Parietal lobe (tissue), 1 donor: ENCODE results near the gene F12. TPM values are rescaled to one million over a fixed set of nuclear protein-coding genes. Genes with fewer than 3 reads are reported as not detected.

Experiments used
- total RNA-seq: library from RNA; depleted of rRNA; stranded (reverse); fragments of >200 nt; gene quantifications from one replicate; pipeline ENCODE4 v1.2.3, GENCODE V29; 2014

The F12 gene
- 3.4 TPM for total RNA-seq

DNA sequence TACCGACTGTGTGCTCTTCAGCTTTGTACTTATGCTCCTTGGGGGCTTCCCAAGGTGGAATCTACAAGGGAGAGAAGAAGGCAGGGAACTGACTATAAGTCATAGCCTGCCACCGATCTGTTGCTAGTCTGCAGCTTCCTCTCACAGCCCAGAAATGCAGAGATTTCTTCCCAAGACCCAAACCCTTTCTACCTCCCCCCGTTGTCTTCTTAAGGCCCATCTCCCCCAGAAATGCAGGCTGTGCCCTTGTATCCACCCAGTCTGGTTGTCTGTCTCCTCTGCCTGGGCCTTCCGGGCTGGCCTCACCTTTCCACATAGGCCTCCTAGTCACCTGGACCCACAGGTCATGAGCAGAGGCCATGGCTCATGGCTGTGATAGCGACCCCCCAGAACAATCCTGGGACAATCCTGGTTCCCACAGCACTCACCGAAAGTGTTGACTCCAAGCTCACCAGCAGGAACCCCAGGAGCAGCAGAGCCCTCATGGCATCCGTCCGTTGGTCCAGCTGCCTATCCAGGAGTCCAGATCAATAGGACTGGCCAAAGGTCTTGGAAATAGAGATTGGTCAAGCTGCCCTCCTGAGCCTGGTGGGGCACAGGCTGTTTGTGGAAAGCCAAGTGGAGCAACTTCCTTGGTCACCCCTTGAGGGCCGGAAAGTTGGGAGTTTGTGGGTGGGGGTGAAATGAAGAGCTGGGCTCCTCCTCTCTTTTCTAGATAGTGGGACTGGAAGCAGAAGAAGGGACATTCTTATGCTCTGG is at the start of gene F12:
F12 (minus strand) TSS at position 522 of the 759 bp plus-strand sequence; CDS start at position 485, 37 bp downstream.

DNA sequence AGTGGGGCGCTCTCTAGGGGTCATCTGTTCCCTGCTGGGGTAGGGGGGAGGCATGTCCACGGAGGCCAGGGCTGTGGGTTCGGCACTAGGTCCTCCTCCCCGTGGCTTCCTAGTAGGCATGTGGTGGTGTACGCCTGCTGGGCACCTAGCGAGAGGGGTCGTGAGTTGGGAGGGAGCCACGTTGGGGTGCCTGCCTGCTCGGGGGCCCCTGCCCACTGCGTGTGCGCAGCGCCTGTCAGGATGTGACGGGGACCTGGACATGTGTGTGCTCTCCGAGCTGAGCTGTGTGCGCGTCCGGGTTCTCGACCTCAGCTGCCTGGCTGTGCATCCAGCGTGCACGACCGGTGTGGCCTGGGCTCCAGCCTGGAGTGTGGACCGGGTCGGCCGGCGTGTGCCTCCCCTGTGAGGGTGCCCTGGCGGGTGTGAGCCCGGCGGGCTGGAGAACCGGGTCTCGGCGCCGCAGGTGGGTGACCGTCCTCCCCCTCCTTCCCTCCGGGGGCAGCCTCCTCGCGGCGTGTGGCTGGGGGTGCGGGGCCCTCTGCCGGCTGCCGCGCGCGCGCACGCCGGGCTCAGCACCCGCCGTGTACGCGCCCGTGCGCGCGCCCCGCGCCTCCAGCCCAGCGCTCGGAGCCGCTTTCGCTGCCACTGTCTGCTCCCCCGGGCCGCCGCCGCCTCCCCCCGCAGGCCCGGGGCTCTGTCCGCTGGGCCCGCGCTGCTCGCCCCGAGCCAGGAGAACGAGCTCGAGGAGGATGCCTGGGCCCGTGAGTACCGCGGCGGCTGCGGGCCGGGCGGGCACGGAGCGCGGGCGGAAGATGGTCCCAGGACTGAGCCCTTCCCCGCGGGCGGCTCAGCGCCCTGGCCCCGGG is 37.1 kb upstream of the F12 start, which contains the start of gene PRR7:
PRR7 (plus strand) TSS at position 615 of the 866 bp plus-strand sequence. CDS start 8,254 bp downstream, outside the sequence.

DNA sequence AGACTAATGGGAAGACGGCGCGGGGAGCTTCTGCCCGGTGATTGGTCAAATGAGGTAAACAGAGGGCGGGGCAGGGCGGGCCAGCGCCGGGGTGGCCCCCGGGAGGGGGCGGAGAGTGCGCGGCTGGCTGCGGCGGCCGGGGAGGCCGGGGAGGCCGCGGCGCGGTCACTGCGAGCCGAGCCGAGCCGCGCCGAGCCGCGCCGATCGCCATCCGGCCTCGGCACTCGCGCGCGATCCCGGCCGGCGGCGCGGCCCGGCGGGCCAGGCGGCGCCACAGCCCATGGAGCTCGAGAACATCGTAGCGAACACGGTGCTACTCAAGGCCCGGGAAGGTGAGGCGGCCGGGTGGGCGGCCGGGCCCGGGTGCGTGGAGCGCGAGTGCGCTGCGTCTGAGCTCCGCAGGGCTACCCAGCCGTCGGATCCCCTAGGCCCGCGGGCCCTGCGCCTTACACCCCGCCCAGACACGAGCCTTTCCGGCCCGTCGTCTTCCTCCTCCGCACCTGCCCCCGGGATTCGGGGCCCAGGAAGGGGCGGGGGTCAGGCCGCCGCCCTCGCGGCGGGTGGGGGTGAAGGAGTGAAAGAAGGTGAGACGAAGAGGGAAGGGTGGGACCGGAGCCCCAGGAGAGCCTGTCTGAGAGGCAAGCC is 17.3 kb upstream of the F12 start, which contains the start of gene GRK6:
GRK6 (plus strand) TSS at position 111 of the 645 bp plus-strand sequence; CDS start at position 281, 170 bp downstream.

DNA sequence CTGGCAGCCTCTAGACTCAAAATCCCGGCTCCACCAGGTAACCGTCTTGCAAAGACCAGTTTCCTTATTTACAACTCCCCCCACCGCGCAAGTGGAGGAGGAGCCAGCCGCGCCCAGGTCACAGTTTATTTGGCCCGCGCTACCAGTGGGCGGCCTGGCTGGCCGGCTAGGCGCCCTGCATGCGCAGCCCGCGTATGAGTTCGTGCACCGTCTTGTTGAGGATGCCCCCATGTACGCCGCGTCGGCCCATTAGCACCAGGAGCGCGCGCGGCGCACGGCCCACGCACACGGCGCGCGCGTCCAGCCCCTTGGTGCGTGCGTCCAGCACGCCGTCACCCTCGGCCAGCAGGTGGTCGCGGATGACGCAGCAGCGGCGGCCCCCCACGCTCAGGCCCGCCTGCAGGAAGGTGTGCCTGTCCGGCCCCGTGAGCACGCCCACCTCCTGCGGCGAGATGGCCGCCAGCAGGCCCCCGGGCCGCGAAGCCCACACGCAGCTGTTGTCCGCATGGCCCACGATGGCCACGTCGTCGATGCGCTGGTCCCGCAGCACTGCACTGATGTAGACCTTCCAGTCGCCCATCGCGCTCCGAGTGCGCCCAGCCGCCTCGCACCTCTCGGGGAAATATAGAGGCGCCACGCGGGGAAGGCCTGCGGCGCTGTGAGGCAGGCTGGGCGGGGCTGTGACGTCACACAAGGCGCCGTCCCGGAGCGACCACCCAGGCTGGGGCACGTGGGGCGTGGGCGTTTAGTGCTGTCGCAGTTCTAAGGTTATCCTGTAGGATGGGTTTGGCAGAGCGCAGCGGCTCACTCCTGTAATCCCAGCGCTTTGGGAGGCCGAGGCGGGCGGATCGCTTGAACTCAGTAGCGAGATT is 9.1 kb downstream of the F12 start, which contains the start of gene PFN3:
PFN3 (minus strand) TSS at position 665 of the 872 bp plus-strand sequence; CDS start at position 580, 85 bp downstream.

DNA sequence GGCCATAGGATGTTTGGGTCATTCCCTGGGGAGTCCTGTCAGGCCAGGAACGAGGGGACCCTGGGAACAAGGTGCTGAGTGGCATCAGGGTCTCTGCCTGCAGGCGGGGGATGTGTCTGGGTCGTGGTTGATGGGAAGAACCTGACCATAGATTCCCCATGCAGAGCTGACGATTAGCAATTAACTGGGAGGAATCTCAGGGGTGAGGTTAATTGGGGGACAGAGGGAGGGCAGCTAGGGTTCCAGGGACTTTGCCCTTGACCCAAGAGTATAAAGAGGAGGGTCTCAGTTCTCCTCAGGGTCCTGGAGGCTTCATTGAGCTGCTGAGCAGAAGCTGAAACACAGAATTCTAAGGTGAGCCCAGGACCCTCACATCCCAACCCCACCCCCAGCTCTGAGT is 25.2 kb downstream of the F12 start, which contains the start of gene SLC34A1:
SLC34A1 (plus strand) TSS at position 301 of the 400 bp plus-strand sequence. CDS start 1,308 bp downstream, outside the sequence.

DNA sequence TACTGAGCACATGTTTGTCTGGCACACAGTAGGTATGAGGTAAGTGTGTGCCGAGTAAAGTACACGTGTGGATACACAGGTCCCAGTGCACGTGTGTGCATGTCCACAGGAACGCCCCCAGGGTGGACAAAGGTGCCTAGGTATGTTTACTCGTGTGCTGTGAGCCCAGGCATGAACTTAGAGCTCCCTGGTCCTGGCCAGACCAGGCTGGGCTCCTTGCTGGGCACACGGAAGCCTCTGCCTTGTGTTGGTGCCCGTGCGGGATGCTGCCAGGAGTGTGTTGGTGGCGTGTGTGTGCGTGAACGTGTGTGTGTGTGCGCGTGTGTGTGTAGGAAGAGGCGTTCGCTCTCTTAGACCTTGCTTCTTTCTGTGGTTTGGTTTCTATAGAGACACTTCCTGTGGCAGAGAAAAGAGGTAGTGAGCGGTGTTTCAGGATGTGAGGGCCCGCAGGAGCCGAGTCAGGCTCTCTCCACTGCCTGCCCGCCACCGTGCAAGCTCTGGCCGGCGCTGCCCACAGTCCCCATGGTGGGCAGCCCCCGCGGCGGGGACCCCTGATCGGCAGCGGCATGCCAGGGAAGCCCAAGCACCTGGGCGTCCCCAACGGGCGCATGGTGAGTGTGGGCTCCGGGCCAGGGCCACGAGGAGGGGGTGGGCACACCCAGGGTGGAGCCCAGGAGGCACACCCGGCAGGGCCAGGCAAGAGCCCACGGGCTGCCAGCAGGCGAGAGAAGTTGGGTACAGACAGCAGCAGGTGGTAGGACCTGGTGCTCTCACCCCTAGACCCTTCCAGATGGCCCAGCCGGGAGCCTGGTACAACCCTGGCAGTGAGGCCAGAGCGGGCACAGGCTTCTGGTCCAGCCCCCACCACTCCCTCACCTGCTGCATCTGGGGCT is 51.7 kb downstream of the F12 start, which contains the start of gene RGS14:
RGS14 (plus strand) TSS at position 466 of the 893 bp plus-strand sequence; CDS start at position 567, 101 bp downstream.

Other genes with a start within 250 kb of the F12 start
- gene RAB24, start 105.8 kb downstream of the F12 start, total RNA-seq = 13.8 TPM
- 29.7 TPM for gene PRELID1, start 105.8 kb downstream of the F12 start, total RNA-seq
- 10.3 TPM for gene MXD3, start 97.7 kb downstream of the F12 start, total RNA-seq
- gene LMAN2, start 57.9 kb downstream of the F12 start, total RNA-seq = 93.0 TPM
- gene RGS14, start 51.6 kb downstream of the F12 start, total RNA-seq = 5.0 TPM
- gene SLC34A1, start 25.1 kb downstream of the F12 start, total RNA-seq = not detected
- gene PFN3, start 8.9 kb downstream of the F12 start, total RNA-seq = 1.6 TPM
- gene GRK6, start 17.1 kb upstream of the F12 start, total RNA-seq = 24.1 TPM
- 11.9 TPM for gene PRR7, start 37.2 kb upstream of the F12 start, total RNA-seq
- gene DBN1, start 64.1 kb upstream of the F12 start, total RNA-seq = 224 TPM
- 9.1 TPM for gene PDLIM7, start 88.0 kb upstream of the F12 start, total RNA-seq
- 9.1 TPM for gene DOK3, start 100.3 kb upstream of the F12 start, total RNA-seq
- 92.6 TPM for gene DDX41, start 107.4 kb upstream of the F12 start, total RNA-seq
- 60.4 TPM for gene FAM193B, start 145.0 kb upstream of the F12 start, total RNA-seq
- 24.4 TPM for gene TMED9, start 182.6 kb upstream of the F12 start, total RNA-seq
- 20.7 TPM for gene B4GALT7, start 190.6 kb upstream of the F12 start, total RNA-seq